ENCODE measurements around the gene PFKFB2.

GRCh38 chr1:207048041-207048440 is 5.0 kb upstream of the PFKFB2 start:
- TF ChIP-seq CTCF (IDR thresholded peaks at IDR 0.05; ENCODE audit: low read depth, low read length): no peak
- no peak for TF ChIP-seq POLR2A (IDR thresholded peaks at IDR 0.05; ENCODE audit: extremely low read depth, insufficient read length)
- TF ChIP-seq MAX (IDR thresholded peaks at IDR 0.05; ENCODE audit: low read depth, low read length): no peak
- no peak for TF ChIP-seq MYC (IDR thresholded peaks at IDR 0.05; ENCODE audit: low read depth, low read length)

Measured in NB4 (cell line).